Osteoblast (primary cell): ENCODE data around the gene KIF1B. TPM values are rescaled to one million over a fixed set of nuclear protein-coding genes. Genes with fewer than 3 reads are reported as not detected.
A peak's percentile ranks its signal among the peaks of the same experiment; 100 is the strongest.

ENCODE experiments used
- DNase-seq: peaks from one replicate; pipeline ENCODE4 v3.0.0; 2011; ENCODE audit warnings: low spot score, mixed read lengths; ENCODE audit not compliant: insufficient read length; ENCODE audit errors: missing footprints
- H2AFZ ChIP-seq: 2 replicates; pipeline ENCODE4 v1.6.0; 2011; ENCODE audit warnings: mild to moderate bottlenecking, low read length
- H3K27ac ChIP-seq: 2 replicates; pipeline ENCODE4 v1.5.1; 2011; ENCODE audit warnings: mild to moderate bottlenecking, low read depth, low read length, moderate library complexity
- H3K27me3 ChIP-seq: 2 replicates; pipeline ENCODE4 v1.6.0; 2012; ENCODE audit warnings: mild to moderate bottlenecking, control low read depth, inconsistent platforms, low read length, moderate library complexity; ENCODE audit not compliant: insufficient read depth
- H3K36me3 ChIP-seq: 2 replicates; pipeline ENCODE4 v1.5.1; 2011; ENCODE audit warnings: mild to moderate bottlenecking, low read length, control low read depth, moderate library complexity; ENCODE audit not compliant: insufficient read depth
- H3K4me1 ChIP-seq: 2 replicates; pipeline ENCODE4 v1.5.1; 2011; ENCODE audit warnings: mild to moderate bottlenecking, low read length, control low read depth, moderate library complexity; ENCODE audit not compliant: insufficient read depth
- H3K4me2 ChIP-seq: 2 replicates; pipeline ENCODE4 v1.6.0; 2011; ENCODE audit warnings: mild to moderate bottlenecking, low read length; ENCODE audit not compliant: insufficient read depth
- H3K4me3 ChIP-seq: fragments of 200-600 bp; sonication (generic); 3 replicates; pipeline ENCODE4 v1.5.1; 2012; ENCODE audit warnings: mild to moderate bottlenecking, low read length, inconsistent platforms; ENCODE audit not compliant: insufficient read depth
- H3K79me2 ChIP-seq: 2 replicates; pipeline ENCODE4 v1.6.0; 2012; ENCODE audit warnings: mild to moderate bottlenecking, low read length, control low read depth, inconsistent platforms; ENCODE audit not compliant: insufficient read depth
- H3K9me3 ChIP-seq: 2 replicates; pipeline ENCODE4 v1.5.1; 2011; ENCODE audit warnings: low read depth, low read length, control low read depth
- H4K20me1 ChIP-seq: 2 replicates; pipeline ENCODE4 v1.6.0; 2012; ENCODE audit warnings: mild to moderate bottlenecking, low read length, control low read depth; ENCODE audit not compliant: insufficient read depth
- total RNA-seq: library from RNA; depleted of rRNA; stranded (reverse); fragments of >200 nt; gene quantifications from 2 replicates; pipeline ENCODE4 v1.2.3, GENCODE V29; 2012
- TF ChIP-seq, protein P1 (sequence below): IDR thresholded peaks from 2 replicates; pipeline ENCODE4 v1.5.1; 2011; ENCODE audit warnings: mild to moderate bottlenecking, low read depth, low read length, moderate library complexity; ENCODE audit errors: extremely low read depth

The KIF1B gene
- total RNA-seq, 1 donor = 35.8 TPM

DNA sequence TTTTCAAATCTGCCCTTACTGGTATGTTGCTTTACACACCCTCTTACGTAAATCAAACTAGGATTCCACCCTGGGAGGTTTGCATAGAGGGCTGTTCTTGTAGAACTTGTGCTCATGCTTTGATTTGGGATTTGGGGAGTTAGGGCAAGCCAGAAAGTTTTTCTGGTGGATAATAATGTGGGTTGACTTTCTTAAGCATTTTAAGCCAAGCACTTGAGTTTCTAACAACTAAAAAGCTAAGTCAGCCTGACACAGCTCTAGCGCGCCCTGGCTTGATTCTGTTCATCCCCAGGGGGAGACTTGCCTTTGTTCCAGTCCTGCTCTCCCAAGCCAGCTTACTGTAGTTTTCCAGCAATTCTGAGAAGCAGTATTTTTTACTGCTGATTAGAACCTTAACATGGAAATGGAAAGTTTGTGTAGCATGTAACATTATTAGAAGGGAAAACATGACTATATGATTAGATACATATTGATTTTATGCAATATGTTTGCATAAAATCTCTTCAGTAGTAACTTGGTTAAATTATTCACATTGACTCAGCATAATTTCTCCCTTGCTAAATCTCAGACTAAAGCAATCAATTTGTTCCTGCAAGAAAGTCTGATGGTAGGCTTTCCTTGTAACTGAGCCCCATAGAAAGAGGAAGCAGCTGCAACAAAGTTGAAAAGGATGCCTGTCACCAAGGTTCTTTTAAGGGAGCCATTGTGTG, 177.5 kb downstream of the KIF1B start:
- H3K4me2 ChIP-seq = peak overlapping the region; percentile 81
- H2AFZ ChIP-seq = peak overlapping the region; percentile 49
- DNase-seq = peak; percentile 89
- peak overlapping the region; percentile 52 for H3K4me3 ChIP-seq
- peaks cover 16% of the 10 kb centered on the region for H3K4me1 ChIP-seq
- peak overlapping the region; percentile 90 for H3K27ac ChIP-seq
- no peaks in the 10 kb centered on the region for H3K36me3 ChIP-seq
- no peaks in the 10 kb centered on the region for H3K27me3 ChIP-seq
- H3K9me3 ChIP-seq = no peaks in the 10 kb centered on the region
- H4K20me1 ChIP-seq = no peaks in the 10 kb centered on the region
- no peaks in the 10 kb centered on the region for H3K79me2 ChIP-seq
- TF ChIP-seq, protein P1, sequence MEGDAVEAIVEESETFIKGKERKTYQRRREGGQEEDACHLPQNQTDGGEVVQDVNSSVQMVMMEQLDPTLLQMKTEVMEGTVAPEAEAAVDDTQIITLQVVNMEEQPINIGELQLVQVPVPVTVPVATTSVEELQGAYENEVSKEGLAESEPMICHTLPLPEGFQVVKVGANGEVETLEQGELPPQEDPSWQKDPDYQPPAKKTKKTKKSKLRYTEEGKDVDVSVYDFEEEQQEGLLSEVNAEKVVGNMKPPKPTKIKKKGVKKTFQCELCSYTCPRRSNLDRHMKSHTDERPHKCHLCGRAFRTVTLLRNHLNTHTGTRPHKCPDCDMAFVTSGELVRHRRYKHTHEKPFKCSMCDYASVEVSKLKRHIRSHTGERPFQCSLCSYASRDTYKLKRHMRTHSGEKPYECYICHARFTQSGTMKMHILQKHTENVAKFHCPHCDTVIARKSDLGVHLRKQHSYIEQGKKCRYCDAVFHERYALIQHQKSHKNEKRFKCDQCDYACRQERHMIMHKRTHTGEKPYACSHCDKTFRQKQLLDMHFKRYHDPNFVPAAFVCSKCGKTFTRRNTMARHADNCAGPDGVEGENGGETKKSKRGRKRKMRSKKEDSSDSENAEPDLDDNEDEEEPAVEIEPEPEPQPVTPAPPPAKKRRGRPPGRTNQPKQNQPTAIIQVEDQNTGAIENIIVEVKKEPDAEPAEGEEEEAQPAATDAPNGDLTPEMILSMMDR = no peak

DNA sequence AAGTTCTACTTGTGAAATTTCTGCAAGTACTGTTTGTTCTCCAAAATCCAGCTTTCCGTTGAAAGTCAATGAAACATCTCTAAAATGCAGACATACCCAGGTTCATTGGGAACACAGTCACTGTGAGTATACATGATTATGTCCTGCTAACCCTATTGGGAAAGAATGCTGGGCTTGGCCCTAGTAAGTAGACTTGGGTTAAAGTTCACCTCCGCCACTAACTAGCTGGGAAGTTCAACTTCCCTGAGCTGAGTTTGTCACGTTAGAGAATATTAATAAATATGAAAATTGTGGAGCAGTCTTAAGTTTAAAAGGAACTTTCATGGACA, 178.0 kb downstream of the KIF1B start:
- Histone ChIP-seq H4K20me1 (no peaks in the 10 kb centered on the region), H3K27ac (peak overlapping the region; percentile 90), H3K9me3 (no peaks in the 10 kb centered on the region), H3K4me1 (peaks cover 16% of the 10 kb centered on the region), H3K36me3 (no peaks in the 10 kb centered on the region), H3K4me2 (peak overlapping the region; percentile 81), H3K4me3 (no peak overlapping the region), H3K79me2 (no peaks in the 10 kb centered on the region), H2AFZ (no peak overlapping the region), H3K27me3 (no peaks in the 10 kb centered on the region)
- TF ChIP-seq, protein P1 = no peak
- DNase-seq = peak; percentile 70

DNA sequence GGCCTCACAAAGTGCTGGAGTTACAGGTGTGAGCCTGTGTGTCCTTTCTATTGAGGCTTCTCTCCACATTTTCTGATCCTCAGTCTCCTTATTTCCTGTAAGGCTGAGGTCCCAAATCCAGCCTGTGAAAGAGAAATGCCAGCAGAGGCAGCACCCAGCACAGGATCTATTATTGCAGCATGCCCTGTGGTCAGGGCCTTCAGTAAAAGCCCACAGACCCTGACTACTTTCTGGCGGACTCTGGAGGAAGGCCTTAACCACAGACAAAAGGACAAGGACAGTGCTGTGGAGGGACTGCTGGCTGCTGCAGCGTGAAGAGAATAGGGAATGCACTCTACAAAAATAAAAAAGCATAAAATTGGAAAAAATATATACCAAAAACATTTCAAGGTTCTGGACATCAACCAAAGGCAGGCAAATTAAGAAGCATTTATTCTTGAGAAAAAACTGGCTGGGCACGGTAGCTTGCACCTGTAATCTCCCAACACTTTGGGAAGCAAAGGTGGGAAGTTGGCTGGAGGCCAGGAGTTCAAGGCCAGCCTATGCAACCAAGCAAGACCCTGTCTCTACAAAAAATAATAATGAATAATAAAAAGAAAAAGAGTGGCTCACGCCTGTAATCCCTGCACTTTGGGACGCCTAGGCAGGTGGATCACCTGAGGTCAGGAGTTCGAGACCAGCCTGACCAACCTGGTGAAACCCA, 179.1 kb downstream of the KIF1B start:
- DNase-seq = no peak
- no peak overlapping the region for H2AFZ ChIP-seq
- H3K9me3 ChIP-seq = no peaks in the 10 kb centered on the region
- no peaks in the 10 kb centered on the region for H3K27me3 ChIP-seq
- no peak overlapping the region for H3K4me2 ChIP-seq
- H3K4me3 ChIP-seq = no peak overlapping the region
- TF ChIP-seq, protein P1 = no peak
- H3K4me1 ChIP-seq = peaks cover 16% of the 10 kb centered on the region
- no peaks in the 10 kb centered on the region for H3K79me2 ChIP-seq
- no peaks in the 10 kb centered on the region for H4K20me1 ChIP-seq
- no peaks in the 10 kb centered on the region for H3K36me3 ChIP-seq
- no peak overlapping the region for H3K27ac ChIP-seq

DNA sequence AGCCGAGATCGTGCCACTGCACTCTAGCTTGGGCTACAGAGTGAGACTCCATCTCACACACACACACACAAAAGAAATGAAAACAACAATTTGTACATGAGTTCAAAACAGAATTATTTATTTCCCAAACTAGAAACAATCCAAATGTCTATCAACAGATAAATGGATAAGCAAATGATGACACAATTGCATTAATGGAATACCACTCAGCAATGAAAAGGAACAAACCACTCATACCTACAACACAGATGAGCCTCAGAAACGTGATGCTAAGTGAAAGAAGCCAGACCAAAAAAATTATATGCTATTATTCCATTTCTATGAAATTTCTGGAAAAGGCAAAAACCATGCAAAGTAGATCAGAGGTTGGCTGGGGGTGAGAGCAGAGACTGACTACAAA, 186.5 kb downstream of the KIF1B start:
- TF ChIP-seq, protein P1 = no peak
- no peaks in the 10 kb centered on the region for H3K36me3 ChIP-seq
- no peak for DNase-seq
- peaks cover 7% of the 10 kb centered on the region for H4K20me1 ChIP-seq
- peaks cover 22% of the 10 kb centered on the region for H3K79me2 ChIP-seq
- no peak overlapping the region for H3K4me2 ChIP-seq
- no peak overlapping the region for H3K4me3 ChIP-seq
- H3K4me1 ChIP-seq = peaks cover 14% of the 10 kb centered on the region
- H3K27ac ChIP-seq = no peak overlapping the region
- no peak overlapping the region for H2AFZ ChIP-seq
- no peaks in the 10 kb centered on the region for H3K27me3 ChIP-seq
- H3K9me3 ChIP-seq = no peaks in the 10 kb centered on the region
